OCI-LY3 (cell line): Measurements from ENCODE around the gene JARID2.

Experiments used
- H2AFZ ChIP-seq: fragments of 200-600, 300-600 bp; shearing (Covaris generic); 2 replicates; pipeline ENCODE4 v1.6.0; 2014; ENCODE audit warnings: antibody characterized with exemption, low read depth, low read length
- H3K27ac ChIP-seq: fragments of 200-600, 300-600 bp; sonication (generic); 2 replicates; pipeline ENCODE4 v1.5.1; 2014; ENCODE audit warnings: mild to moderate bottlenecking, low read length, moderate library complexity, mixed read lengths
- H3K27me3 ChIP-seq: fragments of 200-600, 300-600 bp; sonication (generic); 2 replicates; pipeline ENCODE4 v1.6.1; 2014; ENCODE audit warnings: low read depth, low read length, mixed read lengths
- H3K36me3 ChIP-seq: fragments of 200-600, 300-600 bp; sonication (generic); replicated peaks from 2 replicates; pipeline ENCODE3; 2014; ENCODE audit warnings: low read depth, low read length, mixed read lengths
- H3K4me1 ChIP-seq: fragments of 300-600, 200-600 bp; sonication (generic); 2 replicates; pipeline ENCODE4 v1.6.1; 2014; ENCODE audit warnings: low read length, mixed read lengths
- H3K4me2 ChIP-seq: fragments of 200-600, 300-600 bp; sonication (generic); 2 replicates; pipeline ENCODE4 v1.6.1; 2014; ENCODE audit warnings: low read length, mixed read lengths
- H3K4me3 ChIP-seq: fragments of 300-600, 200-600 bp; sonication (generic); 2 replicates; pipeline ENCODE4 v1.5.1; 2014; ENCODE audit warnings: antibody characterized with exemption, mild to moderate bottlenecking, low read length, moderate library complexity
- H3K79me2 ChIP-seq: fragments of 300-600, 200-600 bp; shearing (Covaris generic); 2 replicates; pipeline ENCODE4 v1.6.1; 2014; ENCODE audit warnings: mild to moderate bottlenecking, low read length, mixed read lengths
- H3K9ac ChIP-seq: fragments of 300-600, 200-600 bp; shearing (Covaris generic); 2 replicates; pipeline ENCODE4 v1.6.0; 2014; ENCODE audit warnings: mild to moderate bottlenecking, low read length, moderate library complexity
- H3K9me3 ChIP-seq: fragments of 200-600, 300-600 bp; shearing (Covaris generic); 2 replicates; pipeline ENCODE4 v1.6.1; 2014; ENCODE audit warnings: low read length, mixed read lengths; ENCODE audit not compliant: insufficient read depth
- H4K20me1 ChIP-seq: fragments of 200-600, 300-600 bp; sonication (generic); 2 replicates; pipeline ENCODE4 v1.6.1; 2016; ENCODE audit warnings: low read length, mixed read lengths; ENCODE audit not compliant: insufficient read depth
- CTCF ChIP-seq: fragments of 200-600, 300-600 bp; sonication (generic); IDR thresholded peaks from 2 replicates; pipeline ENCODE4 v1.5.1; 2014; ENCODE audit warnings: antibody characterized with exemption, low read length, low read depth
- EZH2phosphoT487 ChIP-seq: fragments of 200-600 bp; shearing (Covaris generic); IDR thresholded peaks from 2 replicates; pipeline ENCODE4 v1.6.1; 2018; ENCODE audit warnings: antibody characterized with exemption, mixed run types, low read depth

Gene JARID2

DNA sequence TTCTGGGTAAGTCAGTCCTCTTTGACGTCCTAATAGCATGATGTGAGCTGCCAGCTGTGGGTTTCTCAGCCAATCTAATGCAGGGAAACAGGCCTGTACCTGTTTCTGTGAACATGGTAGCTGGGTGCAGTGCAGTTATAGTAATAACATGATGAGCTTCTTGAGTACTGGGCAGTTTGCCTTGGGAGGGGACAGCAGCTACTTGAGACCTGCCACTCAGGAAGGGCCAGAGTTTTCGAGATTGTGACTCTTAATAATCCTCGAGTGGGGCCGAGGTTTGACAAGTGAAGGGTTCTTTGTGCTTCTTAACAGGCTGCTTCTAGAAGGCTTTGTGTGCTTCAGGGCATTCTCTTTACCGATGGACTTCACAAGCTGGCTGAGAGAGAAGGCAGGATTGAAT is 180.1 kb downstream of the JARID2 start:
- Histone ChIP-seq H3K4me3 (no peak overlapping the region), H2AFZ (no peak overlapping the region), H3K27me3 (no peaks in the 10 kb centered on the region), H3K9ac (no peak overlapping the region), H3K79me2 (peaks cover 71% of the 10 kb centered on the region), H3K36me3 (no peaks in the 10 kb centered on the region), H3K4me2 (no peak overlapping the region), H3K27ac (no peak overlapping the region), H4K20me1 (peaks cover 38% of the 10 kb centered on the region), H3K9me3 (no peaks in the 10 kb centered on the region), H3K4me1 (peaks cover 40% of the 10 kb centered on the region)
- TF ChIP-seq EZH2phosphoT487 = no peak
- no peak for TF ChIP-seq CTCF

- Histone ChIP-seq H3K4me1 (peaks cover 36% of the 10 kb centered on the region), H3K4me2 (no peak overlapping the region), H3K79me2 (peaks cover 73% of the 10 kb centered on the region), H2AFZ (no peak overlapping the region), H3K9ac (no peak overlapping the region), H4K20me1 (peaks cover 42% of the 10 kb centered on the region), H3K27me3 (no peaks in the 10 kb centered on the region), H3K27ac (no peak overlapping the region), H3K36me3 (no peaks in the 10 kb centered on the region), H3K4me3 (no peak overlapping the region), H3K9me3 (no peaks in the 10 kb centered on the region)
- TF ChIP-seq EZH2phosphoT487 (no peak), CTCF (no peak)
Measured at GRCh38 chr6:15426395-15426794, 180.5 kb downstream of the JARID2 start.

GRCh38 chr6:15426901-15427300 is 181.0 kb downstream of the JARID2 start:
- peaks cover 31% of the 10 kb centered on the region for H3K4me1 ChIP-seq
- peaks cover 37% of the 10 kb centered on the region for H4K20me1 ChIP-seq
- H3K79me2 ChIP-seq = peaks cover 73% of the 10 kb centered on the region

DNA sequence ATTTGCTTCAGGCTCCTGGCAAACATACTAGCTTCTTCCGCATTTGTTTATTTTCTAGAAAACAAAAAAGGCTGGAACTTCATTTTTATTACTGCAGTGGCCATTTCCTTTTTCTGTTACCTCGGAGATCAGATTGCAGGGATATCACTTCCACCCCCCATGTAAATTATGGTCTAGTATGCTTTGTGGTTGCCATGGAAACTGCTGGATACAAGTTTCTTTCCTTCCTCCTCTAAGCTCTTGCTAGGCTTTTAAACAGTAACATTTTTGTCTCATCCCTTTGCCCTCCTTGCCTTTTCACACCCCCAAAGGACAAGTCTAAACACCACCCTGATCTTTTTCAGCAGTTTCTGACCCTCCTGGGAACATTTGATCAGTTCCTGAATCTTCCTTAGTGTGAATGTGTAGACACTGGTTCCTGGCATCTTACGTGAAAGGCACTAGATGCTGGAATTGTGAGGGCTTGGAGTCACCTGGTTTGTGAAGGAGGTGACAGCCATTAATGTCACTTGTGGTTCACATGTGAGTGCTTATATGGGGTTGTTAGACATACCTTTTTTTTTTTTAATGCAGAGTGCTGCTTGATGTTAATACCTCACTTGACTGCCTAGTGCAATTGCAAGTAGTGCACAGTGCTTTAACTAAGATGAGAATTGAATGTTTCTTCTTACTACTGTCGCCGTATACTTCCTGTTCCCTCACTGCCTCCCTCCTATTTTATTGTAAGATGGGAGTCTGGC is 181.6 kb downstream of the JARID2 start:
- Histone ChIP-seq H3K4me1 (peaks cover 25% of the 10 kb centered on the region), H3K27ac (no peak overlapping the region), H3K79me2 (peaks cover 72% of the 10 kb centered on the region), H4K20me1 (peaks cover 33% of the 10 kb centered on the region), H3K4me2 (no peak overlapping the region), H3K4me3 (no peak overlapping the region), H3K27me3 (no peaks in the 10 kb centered on the region), H3K36me3 (no peaks in the 10 kb centered on the region), H3K9ac (no peak overlapping the region), H2AFZ (no peak overlapping the region), H3K9me3 (no peaks in the 10 kb centered on the region)
- no peak for TF ChIP-seq CTCF
- no peak for TF ChIP-seq EZH2phosphoT487

More at GRCh38 chr6:15426901-15427300, 181.0 kb downstream of the JARID2 start:
- no peaks in the 10 kb centered on the region for H3K36me3 ChIP-seq
- no peak overlapping the region for H2AFZ ChIP-seq
- no peak overlapping the region for H3K4me2 ChIP-seq
- H3K27ac ChIP-seq = no peak overlapping the region
- no peaks in the 10 kb centered on the region for H3K27me3 ChIP-seq
- no peak overlapping the region for H3K4me3 ChIP-seq
- no peak for TF ChIP-seq CTCF
- no peak for TF ChIP-seq EZH2phosphoT487
- H3K9ac ChIP-seq = no peak overlapping the region
- no peaks in the 10 kb centered on the region for H3K9me3 ChIP-seq
